ENCODE measurements around the gene GJB5.

GRCh38 chr1:34787461-34788420, 32.9 kb downstream of the GJB5 start:
- TF ChIP-seq POLR2AphosphoS5 (IDR thresholded peaks at IDR 0.05; ENCODE audit: low read depth, low read length) (no peak), SIN3A (IDR thresholded peaks at IDR 0.05; ENCODE audit: borderline replicate concordance, insufficient read depth, low read length) (no peak), TAF1 (IDR thresholded peaks at IDR 0.05; ENCODE audit: borderline replicate concordance, insufficient read depth, low read length) (no peak)
